ENCODE measurements around the gene OLFM3. TPM values are rescaled to one million over a fixed set of nuclear protein-coding genes. Genes with fewer than 3 reads are reported as not detected.

OLFM3 gene
- total RNA-seq, 1 experiment from 2014 or later, result not detected

- no peak overlapping the region for H3K4me2 ChIP-seq (ENCODE audit: low read length)
- no peaks in the 10 kb centered on the region for H4K20me1 ChIP-seq (ENCODE audit: insufficient read depth)
- H3K36me3 ChIP-seq (ENCODE audit: control insufficient read depth in 1 of 2, insufficient read depth in 2 of 2, low read length in 2 of 2), result no peaks in the 10 kb centered on the region
- no TSS peak for BruUV-seq (replicated peaks)
- no peaks in the 10 kb centered on the region for H3K79me2 ChIP-seq (ENCODE audit: insufficient read depth, low read length)
- ChIA-PET POLR2A (no interaction called here), RAD21 (ENCODE audit: low non-redundant PET in 1 of 2, low total read pairs in 2 of 2, uncharacterized antibody in 2 of 2, unreplicated experiment in 2 of 2) (no interaction called here), CTCF (interaction anchor here (1.1 kb wide), 1 partner anchor 18 kb away, joined by 5 read pairs; no protein-coding TSS in a partner anchor)
- no peak for ATAC-seq
- TF ChIP-seq ZBTB33 (IDR thresholded peaks at IDR 0.05; ENCODE audit: extremely low read depth, insufficient replicate concordance, low read length), result no peak
- TF ChIP-seq SRF (IDR thresholded peaks at IDR 0.05; ENCODE audit: low read depth), result no peak
- no peak for TF ChIP-seq JUND (IDR thresholded peaks at IDR 0.05)
- TF ChIP-seq EZH2 (IDR thresholded peaks at IDR 0.05), result no peak
- TF ChIP-seq TCF7L2 (IDR thresholded peaks at IDR 0.05; ENCODE audit: borderline replicate concordance, extremely low read depth, insufficient read depth, insufficient read length), result no peak
- no peak for TF ChIP-seq RAD21 (IDR thresholded peaks at IDR 0.05; ENCODE audit: low read depth)
- no peak for TF ChIP-seq ZNF274 (IDR thresholded peaks at IDR 0.05; ENCODE audit: low read depth, low read length)
- no peak for TF ChIP-seq REST (IDR thresholded peaks at IDR 0.05; ENCODE audit: low read depth)
- no peak for TF ChIP-seq POLR2A (IDR thresholded peaks at IDR 0.05; ENCODE audit: borderline replicate concordance, extremely low read depth, insufficient read depth, insufficient read length)
- no peak for TF ChIP-seq ELF1 (IDR thresholded peaks at IDR 0.05; ENCODE audit: borderline replicate concordance, low read depth)
- TF ChIP-seq ZFX (IDR thresholded peaks at IDR 0.05), result no peak
- TF ChIP-seq EGR1 (IDR thresholded peaks at IDR 0.05; ENCODE audit: low read depth), result no peak
- no peaks in the 10 kb centered on the region; a peak in 1 of 4 replicates for H3K9me3 ChIP-seq (ENCODE audit: control insufficient read depth in 1 of 2, insufficient read depth in 1 of 2, low read depth in 1 of 2, low read length in 2 of 2)
- H3K9ac ChIP-seq (ENCODE audit: low read length), result no peak overlapping the region
- no peak overlapping the region for H3K27ac ChIP-seq (ENCODE audit: low read depth, low read length)
- no peak overlapping the region for H3K4me3 ChIP-seq (replicated peaks in 1 of 2; ENCODE audit: low read depth in 1 of 2, low read length in 2 of 2)
- H2AFZ ChIP-seq (ENCODE audit: low read depth, low read length, poor library complexity, severe bottlenecking), result no peak overlapping the region
- no peak for DNase-seq (ENCODE audit: low read depth, low spot score)
- H3K27me3 ChIP-seq (ENCODE audit: insufficient read depth, low read length), result no peaks in the 10 kb centered on the region
- intact Hi-C loops (cut with micrococcal nuclease), result no loop called here
- H3K9me2 ChIP-seq (ENCODE audit: insufficient read depth), result no peaks in the 10 kb centered on the region
- H3K4me1 ChIP-seq (ENCODE audit: control insufficient read depth in 1 of 2, insufficient read depth in 2 of 2, low read length in 2 of 2), result no peaks in the 10 kb centered on the region
Measured at GRCh38 chr1:101976161-101976560, 20.6 kb downstream of the OLFM3 start.
